ENCODE results near the gene KIR3DL1. TPM values are rescaled to one million over a fixed set of nuclear protein-coding genes. Genes with fewer than 3 reads are reported as not detected.

Gene KIR3DL1
- total RNA-seq, 3 donors from 2014 or later: not detected

DNA sequence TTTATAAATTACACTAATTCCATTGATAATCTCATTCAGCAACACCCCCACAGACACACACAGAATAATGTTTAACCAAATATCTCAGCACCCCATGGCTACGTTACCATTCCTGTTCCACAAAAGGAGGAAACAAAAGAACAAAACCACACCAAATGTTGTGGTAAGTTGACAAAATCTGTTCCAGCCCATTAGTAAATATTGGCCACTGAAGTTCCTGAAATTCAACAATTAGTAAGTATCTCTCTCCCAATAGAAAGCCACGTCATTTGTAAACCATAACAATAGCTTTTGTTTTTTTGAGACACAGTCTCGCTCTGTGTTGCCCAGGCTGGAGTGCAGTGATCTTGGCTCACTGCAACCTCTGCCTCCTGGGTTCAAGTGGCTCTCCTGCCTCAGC lies 55.4 kb downstream of the KIR3DL1 start:
- H3K4me1 ChIP-seq (ENCODE audit: low read depth): no peaks in the 10 kb centered on the region
- intact Hi-C loops (cut with DNase I, micrococcal nuclease): no loop called here
- no peak for DNase-seq
- no peak for ATAC-seq
- H3K4me3 ChIP-seq: no peak overlapping the region
- no peaks in the 10 kb centered on the region for H3K9me3 ChIP-seq
- TF ChIP-seq CTCF (IDR thresholded peaks at IDR 0.05): no peak
- H3K36me3 ChIP-seq (ENCODE audit: low read depth): no peaks in the 10 kb centered on the region

DNA sequence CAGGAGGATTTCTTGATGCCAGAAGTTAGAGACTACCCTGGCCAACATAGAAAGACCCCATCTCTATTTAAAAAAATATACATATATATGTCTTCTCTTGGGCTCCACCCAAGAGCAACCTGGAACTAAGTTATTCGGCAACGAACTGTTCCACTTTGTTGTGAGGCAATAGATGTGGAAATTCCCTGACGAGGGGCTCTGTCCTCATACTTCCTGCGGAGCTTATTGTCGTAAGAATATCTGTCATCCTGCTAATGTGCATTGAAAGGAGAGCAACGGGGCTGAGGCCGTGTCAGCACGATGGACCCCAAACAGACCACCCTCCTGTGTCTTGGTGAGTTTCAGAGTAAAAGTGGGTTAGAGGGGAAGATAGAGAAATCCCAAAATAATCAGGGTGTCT lies 57.7 kb downstream of the KIR3DL1 start, which contains the start of gene FCAR:
Gene FCAR, plus strand, starts transcription at position 246 of the 400 bp plus-strand sequence. Its CDS starts 55 bp downstream, at position 301.
- TF ChIP-seq CTCF (IDR thresholded peaks at IDR 0.05): no peak
- no peak for DNase-seq
- Histone ChIP-seq H3K4me1 (ENCODE audit: low read depth) (no peaks in the 10 kb centered on the region), H3K9me3 (no peaks in the 10 kb centered on the region), H3K36me3 (ENCODE audit: low read depth) (no peaks in the 10 kb centered on the region), H3K4me3 (no peak within 1 kb of the TSS)
- no peak for ATAC-seq
- intact Hi-C loops (cut with DNase I, micrococcal nuclease): no loop called here

DNA sequence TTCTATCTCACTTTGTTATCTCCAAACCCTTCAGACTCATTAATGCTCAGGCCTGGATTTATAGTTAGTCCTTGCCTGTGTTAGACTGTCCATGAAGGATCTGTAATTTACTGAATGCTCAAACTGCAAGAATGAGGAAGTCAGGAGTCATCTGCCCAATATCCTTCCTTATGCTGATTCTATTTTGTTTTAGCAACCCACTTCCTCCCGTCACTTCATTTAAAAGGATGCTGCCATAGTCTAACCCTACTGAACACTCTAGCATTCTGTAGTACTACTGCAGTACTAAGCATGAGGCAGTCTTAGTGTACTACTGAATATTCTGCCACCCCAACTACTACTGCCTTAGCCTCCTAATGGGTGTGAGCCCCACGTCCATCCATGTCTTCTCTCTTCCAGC lies 59.2 kb downstream of the KIR3DL1 start:
- intact Hi-C loops (cut with DNase I, micrococcal nuclease): no loop called here
- no peak for DNase-seq
- peak; percentile 19 for ATAC-seq
- no peak for TF ChIP-seq CTCF (IDR thresholded peaks at IDR 0.05)
- Histone ChIP-seq H3K4me3 (no peak overlapping the region), H3K36me3 (ENCODE audit: low read depth) (no peaks in the 10 kb centered on the region), H3K4me1 (ENCODE audit: low read depth) (no peaks in the 10 kb centered on the region), H3K9me3 (no peaks in the 10 kb centered on the region)

DNA sequence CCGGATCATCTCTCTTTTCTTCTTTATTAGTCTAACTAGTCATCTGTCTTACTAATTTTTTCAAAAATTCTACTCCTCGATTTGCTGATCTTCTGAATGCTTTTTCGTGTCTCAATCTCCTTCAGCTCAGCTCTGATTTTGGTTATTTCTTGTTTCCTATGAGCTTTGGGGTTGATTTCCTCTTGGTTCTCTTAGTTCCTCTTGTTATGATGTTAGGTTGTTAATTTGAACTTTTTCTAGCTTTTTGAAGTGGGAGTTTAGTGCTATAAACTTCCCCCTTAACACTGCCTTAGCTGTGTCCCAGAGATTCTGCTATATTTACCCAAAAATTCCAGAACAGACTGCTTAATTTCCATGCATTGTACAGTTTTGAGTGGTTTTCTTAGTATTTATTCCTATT lies 61.2 kb downstream of the KIR3DL1 start:
- intact Hi-C loops (cut with DNase I, micrococcal nuclease): no loop called here
- ATAC-seq (no peak), DNase-seq (no peak)
- no peak for TF ChIP-seq CTCF (IDR thresholded peaks at IDR 0.05)
- H3K9me3 ChIP-seq: no peaks in the 10 kb centered on the region
- no peak overlapping the region for H3K4me3 ChIP-seq
- H3K4me1 ChIP-seq (ENCODE audit: low read depth): no peaks in the 10 kb centered on the region
- H3K36me3 ChIP-seq (ENCODE audit: low read depth): no peaks in the 10 kb centered on the region

Other genes starting within 250 kb of the KIR3DL1 start
- 1 to 10 TPM in 2 of 3 donors, under 1 TPM in 1; 0.20 to 4.9 (median 2.6) TPM for gene LILRA2, start 242.7 kb upstream of the KIR3DL1 start, total RNA-seq
- 1 to 10 TPM in 1 of 3 donors, under 1 TPM in 2; 0.49 to 2.4 (median 0.76) TPM for gene LILRA1, start 222.8 kb upstream of the KIR3DL1 start, total RNA-seq
- 10 to 100 TPM in 1 of 3 donors, 1 to 10 TPM in 2; 2.6 to 10.7 (median 4.9) TPM for gene LILRB1, start 186.0 kb upstream of the KIR3DL1 start, total RNA-seq
- gene LILRB4, start 153.5 kb upstream of the KIR3DL1 start, total RNA-seq: 1 to 10 TPM; 3.0 to 8.7 (median 6.4) TPM
- gene KIR3DL3, start 92.0 kb upstream of the KIR3DL1 start, total RNA-seq: not detected
- not detected for gene KIR2DL3, start 78.0 kb upstream of the KIR3DL1 start, total RNA-seq
- not detected for gene KIR2DL1, start 46.7 kb upstream of the KIR3DL1 start, total RNA-seq
- 1 to 10 TPM in 2 of 3 donors, under 1 TPM in 1; 0.51 to 1.7 (median 1.5) TPM for gene KIR2DL4, start 12.9 kb upstream of the KIR3DL1 start, total RNA-seq
- gene KIR2DS4, start 16.2 kb downstream of the KIR3DL1 start, total RNA-seq: not detected
- under 1 TPM in 2 of 3 donors, not detected in 1; 0.22 to 0.26 TPM for gene KIR3DL2, start 34.0 kb downstream of the KIR3DL1 start, total RNA-seq
- gene FCAR, start 57.8 kb downstream of the KIR3DL1 start, total RNA-seq: 1 to 10 TPM in 1 of 3 donors, under 1 TPM in 1, not detected in 1; 0.76 to 1.2 TPM
- under 1 TPM; 0.39 to 0.98 (median 0.73) TPM for gene NCR1, start 89.7 kb downstream of the KIR3DL1 start, total RNA-seq
- under 1 TPM in 1 of 3 donors, not detected in 2; 0.12 TPM for gene NLRP7, start 131.1 kb downstream of the KIR3DL1 start, total RNA-seq
- 10 to 100 TPM in 1 of 3 donors, 1 to 10 TPM in 2; 2.1 to 10.7 (median 6.3) TPM for gene NLRP2, start 149.9 kb downstream of the KIR3DL1 start, total RNA-seq
- 1 to 10 TPM in 1 of 3 donors, under 1 TPM in 2; 0.22 to 1.4 (median 0.32) TPM for gene GP6, start 221.8 kb downstream of the KIR3DL1 start, total RNA-seq
- 10 to 100 TPM; 46.1 to 59.5 (median 55.0) TPM for gene RDH13, start 246.7 kb downstream of the KIR3DL1 start, total RNA-seq